DMS 273 treated with DMSO at 0.1 percent for 48 hours (cell line): ENCODE results near the gene TNFRSF21.
"Not testable (repeated sequence)": the region's sequence is repeated elsewhere in the genome, so short reads cannot be mapped to it uniquely, and the experiment has no call there.

Experiments
- DNase-seq: peaks from one replicate; lab custom pipeline; 2025; lab: John Stamatoyannopoulos, UW

Gene TNFRSF21

DNA sequence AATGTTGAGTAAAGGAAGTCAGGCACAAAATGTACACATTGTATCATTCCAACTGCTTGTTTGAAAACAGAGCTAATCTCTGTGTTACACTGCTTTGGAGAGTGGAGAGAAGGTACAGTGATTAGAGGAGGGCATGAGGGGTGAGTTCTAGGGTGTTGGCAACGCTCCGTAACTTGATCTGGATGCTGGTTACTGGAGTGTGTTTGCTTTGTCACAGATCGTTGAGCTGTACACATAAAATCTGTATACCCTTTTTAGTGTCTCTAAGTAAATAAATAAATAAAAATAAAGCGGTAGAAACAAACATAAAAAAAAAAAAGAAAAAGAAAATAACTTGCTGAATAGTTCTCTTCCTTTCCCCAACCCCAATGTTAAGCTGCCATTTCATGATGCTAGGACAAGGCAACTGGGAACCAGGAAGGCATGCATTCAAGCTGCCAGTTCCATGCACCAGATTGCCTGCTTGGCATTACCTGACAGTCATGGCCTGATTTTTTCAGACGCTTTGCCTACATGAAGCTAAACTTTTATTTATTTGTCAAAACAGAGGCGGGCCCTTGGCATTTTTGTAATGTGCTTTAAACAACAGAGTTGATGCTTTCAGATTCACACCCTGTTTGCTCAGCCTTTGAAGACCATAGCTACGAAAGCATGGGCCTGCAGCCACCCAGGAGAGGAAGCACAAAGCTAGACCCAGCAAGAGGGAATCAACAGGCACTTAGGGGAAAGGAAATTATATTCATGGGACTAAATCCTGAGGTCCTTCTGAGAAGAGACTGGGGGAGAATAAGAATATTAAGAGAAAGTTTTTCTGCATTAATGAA, 21.2 kb downstream of the TNFRSF21 start:
- DNase-seq, result peak; percentile 5

DNA sequence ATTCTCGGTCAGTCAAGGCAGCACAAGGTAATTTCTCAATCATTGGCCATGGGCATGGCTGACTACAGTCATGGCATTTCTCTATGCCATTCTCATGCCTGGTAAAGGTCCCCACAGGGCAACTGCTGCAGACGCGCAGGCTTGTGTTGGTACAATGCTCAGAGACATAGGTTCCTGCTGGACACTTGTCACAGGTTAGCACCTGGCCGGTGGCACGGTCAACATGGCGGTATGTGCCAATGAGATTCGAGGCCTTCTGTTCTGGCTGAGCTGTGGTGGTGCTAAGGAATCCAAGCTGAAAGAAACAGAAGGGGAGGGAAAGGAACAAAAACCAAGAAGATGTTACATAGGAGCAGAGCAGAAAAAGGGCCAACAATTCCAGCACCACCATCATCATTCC, 23.4 kb downstream of the TNFRSF21 start:
- no peak for DNase-seq

DNA sequence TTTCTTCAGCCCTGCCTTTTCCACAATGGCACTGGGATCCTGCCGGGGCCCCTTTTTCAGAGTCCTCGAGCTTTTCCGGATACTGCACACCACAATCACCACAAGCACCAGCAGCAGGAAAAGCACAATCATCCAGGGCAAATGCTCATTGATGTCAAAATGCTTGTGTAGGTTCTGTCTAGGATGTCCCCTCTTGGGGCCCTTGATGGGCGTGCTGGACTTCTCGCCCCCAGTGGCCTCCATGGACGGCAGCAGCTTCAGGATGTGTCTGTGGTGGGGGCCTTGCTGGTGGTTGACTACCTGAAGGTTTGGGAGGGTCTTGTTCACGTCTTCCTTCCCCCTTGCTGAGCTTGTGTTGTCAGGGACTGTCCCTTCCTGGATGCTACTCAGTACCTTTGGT, 25.7 kb downstream of the TNFRSF21 start:
- no peak for DNase-seq

DNA sequence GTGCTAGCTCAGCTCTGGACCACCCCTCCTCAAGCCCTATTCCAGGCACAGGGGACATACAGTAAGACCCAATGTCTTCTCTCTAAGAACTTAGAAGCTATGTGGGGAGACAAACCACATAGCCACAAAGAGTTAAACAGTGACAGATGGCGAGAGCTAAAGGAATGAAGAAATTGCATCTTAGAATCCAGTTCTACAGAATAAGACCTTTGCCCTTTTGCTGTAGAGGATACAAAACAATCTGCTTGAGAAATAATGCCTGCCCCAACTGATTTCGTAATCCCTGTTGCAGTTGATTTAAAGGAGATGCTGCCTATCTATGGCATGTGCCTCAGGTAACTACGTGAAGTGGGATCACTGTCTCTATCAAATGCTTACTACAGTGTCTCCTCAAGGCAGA, 31.2 kb downstream of the TNFRSF21 start:
- no peak for DNase-seq

DNA sequence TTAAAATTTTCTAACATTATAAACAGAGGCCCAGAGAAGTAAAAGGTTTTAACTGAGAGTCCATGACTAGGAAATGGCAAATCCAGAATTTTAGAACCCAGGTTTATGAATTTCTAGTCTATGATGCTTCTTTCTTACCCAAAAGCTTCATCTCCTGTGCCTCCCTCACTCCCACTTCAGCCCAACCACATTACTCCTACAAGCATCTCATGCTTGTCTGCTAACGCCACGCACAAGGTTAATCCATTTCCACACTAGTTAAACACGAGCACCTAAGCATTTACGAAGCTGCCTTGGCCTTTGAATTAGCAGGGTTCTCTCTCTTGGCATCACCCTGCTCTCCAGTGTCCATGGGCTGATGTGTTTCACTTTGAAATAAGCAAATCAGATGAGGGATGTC, 32.0 kb downstream of the TNFRSF21 start:
- DNase-seq, result no peak

DNA sequence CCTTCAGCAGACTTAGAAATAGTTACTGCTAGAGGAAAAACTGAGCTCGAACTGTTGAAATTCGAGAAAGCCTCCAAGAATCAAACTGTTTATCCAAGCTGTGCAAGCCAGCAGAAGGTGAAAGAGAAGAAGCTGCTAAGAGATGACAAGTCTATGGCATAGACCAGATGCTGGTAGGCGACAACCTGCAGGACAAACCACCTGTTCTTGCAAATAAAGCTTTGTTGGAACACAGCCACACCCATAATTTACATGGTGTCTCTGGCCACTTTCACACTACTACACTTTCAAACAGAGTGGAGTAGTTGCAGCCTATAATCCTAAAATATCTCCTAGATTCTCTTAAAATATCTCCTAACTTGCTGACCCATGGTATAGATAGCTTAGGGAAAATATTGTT, 33.3 kb downstream of the TNFRSF21 start:
- peak; percentile 9 for DNase-seq

DNA sequence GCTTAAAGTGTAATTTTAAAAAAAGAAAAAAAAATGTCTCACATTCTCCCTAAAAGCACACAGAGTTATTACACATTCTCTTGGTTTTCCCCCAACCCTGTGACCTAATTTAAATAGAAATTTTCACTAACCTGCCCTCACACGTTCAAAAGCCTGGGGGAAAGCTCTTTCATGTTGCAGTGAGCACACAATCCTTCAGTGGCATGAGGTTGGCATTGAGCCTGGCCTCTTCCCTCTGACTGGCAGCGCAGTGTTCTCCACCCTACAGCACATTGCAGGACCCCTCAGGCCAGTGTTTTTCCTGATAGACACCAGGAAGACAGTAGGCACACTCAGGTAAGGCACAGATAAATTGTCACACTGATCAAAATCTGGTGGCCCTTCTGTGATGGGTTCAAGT, 34.1 kb downstream of the TNFRSF21 start:
- DNase-seq, result no peak

DNA sequence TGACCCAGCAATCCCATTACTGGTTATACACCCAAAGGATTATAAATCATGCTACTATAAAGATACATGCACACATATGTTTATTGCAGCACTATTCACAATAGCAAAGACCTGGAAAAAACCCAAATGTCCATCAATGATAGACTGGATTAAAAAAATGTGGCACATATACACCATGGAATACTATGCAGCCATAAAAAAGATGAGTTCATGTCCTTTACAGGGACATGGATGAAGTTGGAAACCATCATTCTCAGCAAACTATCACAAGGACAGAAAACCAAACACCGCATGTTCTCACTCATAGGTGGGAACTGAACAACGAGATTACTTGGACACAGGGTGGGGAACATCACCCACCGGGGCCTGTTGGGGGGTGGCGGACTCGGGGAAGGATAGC, 34.6 kb downstream of the TNFRSF21 start:
- DNase-seq, result not testable (repeated sequence)

DNA sequence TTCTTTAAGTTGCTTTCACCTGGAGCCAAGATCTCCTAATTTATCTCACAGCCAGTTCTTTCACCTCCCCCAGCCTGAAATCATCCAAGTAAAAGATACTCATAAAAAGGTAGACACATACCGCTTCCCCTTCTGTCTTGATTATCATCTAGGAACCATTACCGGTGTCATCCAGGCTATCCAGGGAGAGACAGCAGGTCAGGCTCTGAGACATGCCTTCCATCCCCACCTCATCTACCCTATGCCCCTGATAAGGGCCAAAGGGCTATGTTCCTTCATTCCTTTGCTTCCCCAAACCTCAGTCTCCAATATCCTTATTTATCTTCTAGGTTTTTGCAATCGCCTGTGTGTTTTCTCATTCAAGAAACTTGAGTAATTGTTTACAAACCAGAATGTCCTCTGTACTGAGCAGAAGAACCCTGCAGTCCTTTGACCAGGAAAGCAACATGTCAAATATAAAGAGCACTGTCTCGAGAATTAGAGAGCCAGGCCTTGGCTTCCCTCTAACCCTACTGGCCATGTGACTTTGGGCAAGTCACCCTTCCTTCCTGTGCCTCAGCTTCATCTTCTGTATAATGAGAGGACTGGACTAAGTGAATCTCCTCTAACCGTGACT, 41.0 kb downstream of the TNFRSF21 start:
- no peak for DNase-seq

DNA sequence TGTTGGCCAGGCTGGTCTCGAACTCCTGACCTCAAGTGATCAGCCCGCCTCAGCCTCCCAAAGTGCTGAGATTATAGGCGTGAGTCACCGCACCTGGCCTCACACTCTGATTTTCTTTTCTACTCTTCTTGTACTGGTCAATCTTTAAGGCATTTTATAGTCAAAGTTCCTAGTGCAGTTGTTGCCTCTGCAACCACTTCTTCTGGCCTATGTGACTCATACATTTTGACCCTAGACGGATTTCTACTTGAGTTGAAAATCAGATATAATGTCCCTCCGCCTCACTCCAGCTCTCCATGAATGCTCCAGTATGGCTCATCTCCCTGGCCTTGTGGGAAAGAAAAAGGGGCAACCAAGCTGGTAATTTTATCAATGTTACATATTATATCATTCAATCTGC, 42.4 kb downstream of the TNFRSF21 start:
- no peak for DNase-seq

DNA sequence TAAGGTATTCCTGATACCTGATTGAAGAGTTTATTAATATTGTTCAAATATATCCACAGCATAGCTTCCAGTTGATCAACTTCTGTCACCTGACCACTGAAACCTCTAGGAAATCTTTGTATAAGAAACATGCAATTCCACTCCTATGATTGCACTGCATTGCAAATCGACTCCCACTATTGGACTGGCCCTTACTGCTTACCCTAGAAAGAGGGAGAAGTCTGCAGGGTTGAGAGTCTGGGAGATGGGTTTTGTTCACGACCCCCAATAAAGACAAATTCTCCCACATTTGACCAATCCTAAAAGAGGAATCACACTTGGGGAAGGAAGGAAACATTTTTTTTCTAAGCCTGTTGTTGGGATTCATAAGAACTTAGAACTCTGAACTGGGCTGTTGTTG, 43.7 kb downstream of the TNFRSF21 start:
- DNase-seq, result no peak

DNA sequence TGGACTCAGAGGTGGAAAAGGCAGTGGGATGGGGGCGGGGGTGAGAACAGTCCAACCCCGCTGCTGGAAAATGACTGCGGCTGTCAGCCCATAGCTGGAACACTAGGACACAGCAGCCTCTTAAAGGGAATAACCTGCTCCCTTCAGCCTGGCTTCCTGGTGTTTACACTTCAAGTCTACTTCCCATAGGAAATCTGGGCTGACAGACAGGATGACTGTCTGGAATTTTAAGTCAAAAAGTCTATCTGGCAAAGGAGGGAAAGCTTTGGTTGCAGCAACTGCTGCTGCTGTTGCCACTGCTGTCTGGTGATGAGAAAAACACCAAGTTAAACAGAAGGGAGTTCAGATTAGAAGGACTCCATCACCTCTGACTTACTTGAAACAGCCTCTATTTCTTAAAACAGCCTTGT, 44.9 kb downstream of the TNFRSF21 start:
- no peak for DNase-seq

DNA sequence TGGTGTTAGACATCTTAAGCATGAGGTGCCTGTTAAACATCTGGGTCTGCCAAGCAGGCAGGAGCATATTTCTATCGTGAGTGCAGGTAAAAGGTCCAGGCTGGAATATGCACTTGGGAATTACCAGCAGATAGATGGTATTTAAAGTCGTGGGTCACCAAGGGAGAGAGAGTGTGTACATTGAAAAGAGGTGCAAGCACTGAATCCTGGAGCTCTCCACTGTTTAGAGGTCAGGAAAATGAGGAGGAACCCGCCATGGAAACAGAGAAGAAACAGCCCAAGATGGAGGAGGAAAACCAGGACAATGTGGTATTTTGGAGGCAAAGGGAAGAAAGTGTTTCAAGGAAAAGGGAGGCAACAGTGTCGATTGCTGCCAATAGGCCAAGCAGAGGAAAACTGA, 46.4 kb downstream of the TNFRSF21 start:
- no peak for DNase-seq

DNA sequence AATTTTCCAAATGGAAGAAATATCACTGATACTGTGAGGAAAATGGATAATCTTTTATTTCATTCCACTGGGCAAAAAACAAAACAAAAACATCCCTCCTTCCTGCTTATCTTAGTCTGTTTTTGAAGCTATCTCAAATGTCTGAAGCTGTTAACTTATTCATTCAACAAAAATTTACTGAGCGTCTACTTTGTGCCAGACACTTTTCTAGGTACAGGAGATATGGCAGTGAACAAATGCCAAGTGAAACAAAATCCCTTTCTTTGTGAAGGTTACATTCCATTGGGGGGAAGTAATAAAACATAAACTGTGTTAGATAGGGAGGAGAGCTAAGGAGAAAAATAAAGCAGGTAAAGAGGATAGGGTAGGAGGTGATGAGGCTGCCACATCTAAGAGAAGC, 47.5 kb downstream of the TNFRSF21 start:
- no peak for DNase-seq

DNA sequence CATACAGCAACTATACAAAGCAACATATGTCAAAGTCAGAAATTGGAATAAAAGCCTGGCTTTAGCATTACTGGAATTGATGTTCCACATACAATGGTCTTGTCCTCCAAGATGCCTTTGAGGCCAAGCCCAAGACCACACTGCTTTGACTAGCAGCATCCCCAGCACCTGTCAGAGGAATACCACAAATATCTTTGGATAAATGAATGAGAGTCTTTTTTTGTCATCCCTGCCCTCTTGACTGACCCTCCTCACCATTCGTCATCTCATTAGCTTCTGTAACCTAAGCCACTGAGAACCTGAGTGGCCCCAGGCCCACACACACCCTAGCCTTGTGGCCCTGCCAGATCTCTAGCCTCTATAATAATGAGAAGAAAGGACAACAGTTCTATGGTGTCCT, 48.5 kb downstream of the TNFRSF21 start:
- no peak for DNase-seq

DNA sequence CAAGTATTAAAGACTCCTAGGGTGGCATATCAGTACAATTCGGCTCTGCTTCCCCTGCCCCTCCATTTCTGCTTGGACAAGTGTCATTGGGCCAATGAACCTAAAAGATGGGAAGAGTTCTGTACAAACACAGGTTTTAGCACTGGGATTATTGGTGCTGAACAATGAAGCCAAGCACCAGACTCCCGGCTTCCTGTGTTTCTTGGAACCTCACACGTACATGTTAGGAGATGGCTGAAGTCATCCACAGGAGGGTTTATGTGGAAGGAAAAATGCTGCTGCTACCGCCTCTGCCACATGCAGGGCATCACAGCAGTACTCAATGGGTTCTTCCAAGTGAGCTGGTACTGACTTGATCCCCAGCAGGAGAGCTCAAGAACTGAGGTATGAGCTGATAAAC, 49.7 kb downstream of the TNFRSF21 start:
- no peak for DNase-seq

DNA sequence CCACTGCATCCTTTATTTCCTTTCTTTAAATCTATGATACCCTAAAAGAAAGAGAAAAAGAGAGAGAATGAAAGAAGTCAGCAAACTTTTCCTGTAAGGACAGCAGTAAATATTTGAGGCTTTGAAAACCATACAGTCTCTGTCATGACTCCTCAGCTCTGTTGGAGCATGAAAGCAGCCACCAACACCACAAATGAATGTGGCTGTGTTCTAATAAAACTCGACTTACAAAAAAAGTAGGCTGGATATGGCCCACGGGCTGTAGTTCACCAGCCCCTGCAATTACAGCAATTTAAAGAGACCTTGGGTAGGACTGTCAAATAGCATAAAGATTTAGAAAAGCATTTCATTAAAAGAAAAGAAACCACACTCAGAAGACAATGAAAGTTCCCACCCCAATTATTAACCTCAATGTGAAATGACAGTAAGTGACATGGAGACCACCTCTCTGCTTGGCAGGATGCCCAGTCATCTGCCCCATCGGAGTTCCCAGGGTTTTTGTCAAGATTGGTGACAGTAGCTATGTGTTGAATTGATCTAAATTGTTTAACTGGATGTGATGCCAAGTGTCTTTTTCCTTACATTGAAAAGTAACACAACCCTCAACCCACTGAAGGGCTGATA, 50.9 kb downstream of the TNFRSF21 start:
- no peak for DNase-seq

DNA sequence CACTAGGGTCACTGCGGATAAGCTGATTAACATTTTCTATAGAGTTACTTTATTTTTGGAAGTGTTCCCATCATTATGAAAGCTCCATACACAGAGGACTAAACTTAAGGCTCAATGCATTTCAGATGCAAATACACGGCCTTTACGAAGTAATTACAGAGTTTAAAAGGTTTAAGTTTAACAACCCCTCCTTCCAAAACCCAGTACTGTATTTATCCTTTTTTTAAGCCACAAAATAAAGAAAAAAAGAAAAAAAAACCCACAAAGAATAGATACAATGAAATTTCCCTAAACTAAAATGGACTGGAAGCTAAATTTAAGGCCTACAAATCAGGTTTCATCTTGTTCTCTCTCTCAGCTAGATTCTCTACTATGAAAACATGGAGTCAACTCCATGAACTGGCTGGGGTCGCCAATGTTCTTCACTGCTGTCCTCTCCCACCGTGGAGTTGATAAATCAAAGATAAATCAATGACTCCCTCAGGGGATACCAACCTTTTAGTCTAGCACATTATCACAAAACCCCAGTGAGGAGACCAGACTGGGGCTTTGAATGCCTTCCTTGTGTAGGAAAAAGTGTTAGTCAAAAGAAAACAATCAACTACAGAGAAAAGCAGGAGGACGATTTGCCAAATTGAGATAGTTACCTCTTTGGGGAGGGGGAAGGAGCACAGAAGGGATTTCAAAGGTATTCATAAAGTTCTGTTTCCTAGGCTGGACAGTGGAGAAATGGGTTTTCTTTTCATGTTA, 52.5 kb downstream of the TNFRSF21 start:
- DNase-seq, result no peak

DNA sequence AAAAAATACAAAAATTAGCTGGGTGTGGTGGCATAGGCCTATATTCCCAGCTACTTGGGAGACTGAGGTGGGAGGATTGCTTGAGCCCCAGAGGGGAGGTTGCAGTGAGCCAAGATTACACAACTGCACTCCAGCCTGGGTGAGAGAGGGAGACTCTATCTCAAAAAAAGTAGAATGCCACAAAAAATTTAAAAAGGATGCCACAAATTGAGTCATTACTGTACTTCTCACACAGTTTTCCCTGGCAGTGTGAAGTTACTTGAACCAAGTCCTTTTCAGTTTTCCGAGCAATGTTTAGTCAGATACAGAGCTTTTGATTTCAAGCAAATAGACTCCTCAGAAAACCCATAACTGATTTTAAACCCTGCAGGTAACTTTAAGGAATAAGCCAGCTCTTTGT, 53.3 kb downstream of the TNFRSF21 start:
- DNase-seq, result no peak

DNA sequence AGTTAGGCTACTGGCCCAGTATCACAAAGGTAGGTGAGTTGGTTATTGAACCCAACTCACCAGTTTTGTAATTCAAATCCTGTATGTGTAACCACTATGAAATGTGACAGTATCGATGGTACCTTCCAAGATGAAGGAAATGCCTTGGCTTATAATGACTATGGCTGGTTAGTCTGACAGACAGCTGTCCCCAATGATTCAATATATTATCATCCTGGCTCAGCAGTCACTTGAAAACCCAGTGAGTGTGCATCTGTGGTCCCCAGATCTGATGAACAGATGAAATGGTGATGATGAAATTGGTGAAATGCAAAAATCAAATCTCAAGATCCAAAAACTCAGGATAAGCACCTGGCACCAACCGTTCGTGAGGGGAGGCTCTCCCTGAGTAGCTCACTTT, 54.8 kb downstream of the TNFRSF21 start:
- no peak for DNase-seq

DNA sequence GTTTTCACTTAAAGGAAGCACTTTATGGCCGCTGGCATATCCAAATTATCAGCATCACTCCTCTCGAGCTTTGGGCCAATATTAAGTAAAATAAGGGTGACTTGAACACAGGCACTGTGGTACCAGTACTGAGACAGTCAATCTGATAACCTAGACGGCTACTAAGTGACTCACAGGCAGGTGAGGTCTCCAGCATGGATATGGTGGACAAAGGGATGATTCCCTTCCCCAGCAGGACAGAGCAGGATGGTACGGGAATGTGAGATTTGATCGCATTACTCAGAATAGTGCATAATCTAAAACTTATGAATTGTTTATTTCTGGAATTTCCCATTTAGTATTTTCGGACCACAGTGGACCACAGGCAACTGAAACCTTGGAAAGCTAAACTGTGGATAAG, 55.7 kb downstream of the TNFRSF21 start:
- DNase-seq, result no peak

DNA sequence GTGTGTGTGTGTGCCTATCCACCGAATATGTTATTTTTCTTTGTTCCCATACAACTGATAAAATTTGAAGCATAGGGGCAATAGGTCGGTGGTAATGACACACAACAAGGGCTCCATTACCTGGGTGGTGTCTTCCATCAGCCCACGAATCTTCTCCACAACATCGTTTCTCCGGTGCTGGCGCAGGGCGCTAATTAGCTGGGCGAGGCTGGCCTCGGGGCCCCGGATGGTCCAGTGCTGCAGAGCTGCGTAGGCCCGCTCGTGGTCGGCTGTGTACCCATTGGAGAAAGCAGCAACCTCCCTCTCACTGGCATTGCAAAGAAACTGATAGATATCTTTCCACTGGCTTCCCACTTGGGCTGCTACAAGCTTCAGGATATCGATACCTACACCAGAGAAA, 56.6 kb downstream of the TNFRSF21 start:
- no peak for DNase-seq

DNA sequence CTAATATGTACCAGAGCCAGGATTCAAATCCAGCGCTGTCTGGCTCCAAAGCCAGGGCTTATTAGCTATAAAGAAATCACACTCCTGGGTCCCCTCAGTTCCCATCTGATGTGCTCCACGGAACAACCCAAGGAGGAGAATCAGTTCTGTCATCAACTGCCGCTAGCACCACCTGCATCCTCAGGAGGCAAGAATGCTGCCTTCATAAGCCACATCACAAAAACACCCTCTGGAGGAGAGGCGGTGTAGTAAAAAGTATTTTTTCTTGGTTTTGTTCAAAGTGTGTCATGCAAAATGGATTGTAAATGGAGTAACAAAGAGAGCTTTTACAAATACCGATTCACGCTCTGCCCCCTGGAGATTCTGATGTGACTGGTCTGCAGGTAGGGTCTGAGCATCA, 57.1 kb downstream of the TNFRSF21 start:
- no peak for DNase-seq
